CD14-positive monocyte (primary cell): ENCODE measurements around the gene GREB1L. TPM values are rescaled to one million over a fixed set of nuclear protein-coding genes. Genes with fewer than 3 reads are reported as not detected.

Experiments
- DNase-seq, 3 donors: peaks; one replicate each; pipeline ENCODE4 v3.0.0-alpha.2; 2011 to 2022
- H2AFZ ChIP-seq: 2 replicates; pipeline ENCODE4 v1.6.0; 2012; ENCODE audit warnings: mild to moderate bottlenecking, low read depth, low read length, inconsistent platforms; ENCODE audit not compliant: insufficient read depth, poor library complexity, severe bottlenecking
- H3K27ac ChIP-seq, 2 donors: 1 replicate in 1 of 2; 2 replicates in 1 of 2; pipeline ENCODE4 v1.5.1; 2012 to 2013; ENCODE audit warnings: low read length in 2 of 2, control low read depth in 1 of 2, inconsistent platforms in 1 of 2, low read depth in 1 of 2, mild to moderate bottlenecking in 1 of 2
- H3K27me3 ChIP-seq, 2 donors: one replicate each; pipeline versions ENCODE4 v1.6.0 to v1.6.1; 2011 to 2013; ENCODE audit warnings: low read length in 2 of 2; ENCODE audit not compliant: control insufficient read depth in 2 of 2, insufficient read depth in 2 of 2
- H3K36me3 ChIP-seq, 2 donors: replicated peaks in 1 of 2; 1 replicate in 1 of 2; 2 replicates in 1 of 2; pipeline versions ENCODE4 v1.5.1 to v1.6.1; 2012 to 2013; ENCODE audit warnings: low read length in 2 of 2, control low read depth in 1 of 2, inconsistent platforms in 1 of 2, mild to moderate bottlenecking in 1 of 2; ENCODE audit not compliant: insufficient read depth in 2 of 2, control insufficient read depth in 1 of 2
- H3K4me1 ChIP-seq, 2 donors: 1 replicate in 1 of 2; 2 replicates in 1 of 2; pipeline versions ENCODE4 v1.5.1 to v1.6.1; 2012 to 2013; ENCODE audit warnings: low read length in 2 of 2, control low read depth in 1 of 2, inconsistent platforms in 1 of 2, mild to moderate bottlenecking in 1 of 2, moderate library complexity in 1 of 2; ENCODE audit not compliant: insufficient read depth in 2 of 2, control insufficient read depth in 1 of 2
- H3K4me2 ChIP-seq: replicated peaks from 2 replicates; pipeline ENCODE3; 2012; ENCODE audit warnings: low read length, moderate library complexity, mild to moderate bottlenecking; ENCODE audit not compliant: poor library complexity, severe bottlenecking; ENCODE audit errors: extremely low read depth
- H3K4me3 ChIP-seq, 3 experiments: fragments of 200-600 bp in 1 of 3; sonication (generic) in 1 of 3; replicated peaks in 1 of 3; 1 replicate in 2 of 3; 2 replicates in 1 of 3; pipeline ENCODE4 v1.5.1; 2011 to 2013; ENCODE audit warnings: low read length in 3 of 3, mild to moderate bottlenecking in 3 of 3, control low read depth in 2 of 3, low read depth in 2 of 3, inconsistent platforms in 1 of 3, moderate library complexity in 1 of 3
- H3K79me2 ChIP-seq: 2 replicates; pipeline ENCODE4 v1.6.0; 2012; ENCODE audit warnings: mild to moderate bottlenecking, control low read depth, inconsistent platforms, low read length, moderate library complexity; ENCODE audit not compliant: insufficient read depth
- H3K9ac ChIP-seq: 2 replicates; pipeline ENCODE4 v1.6.0; 2017; ENCODE audit warnings: low read length, mild to moderate bottlenecking; ENCODE audit not compliant: insufficient read depth, poor library complexity, severe bottlenecking
- H3K9me3 ChIP-seq, 2 donors: replicated peaks in 1 of 2; 1 replicate in 1 of 2; 2 replicates in 1 of 2; pipeline versions ENCODE4 v1.5.1 to v1.6.1; 2012 to 2013; ENCODE audit warnings: low read length in 2 of 2, control low read depth in 1 of 2; ENCODE audit not compliant: control insufficient read depth in 1 of 2, insufficient read depth in 1 of 2
- H4K20me1 ChIP-seq: 2 replicates; pipeline ENCODE4 v1.6.0; 2012; ENCODE audit warnings: mild to moderate bottlenecking, low read length, control low read depth, moderate library complexity; ENCODE audit not compliant: insufficient read depth
- H3K27ac Mint-ChIP-seq, 7 donors: one replicate each; pipeline ENCODE4 v1.8.0; 2020; ENCODE audit warnings: mild to moderate bottlenecking in 7 of 7, mixed read lengths in 7 of 7, moderate library complexity in 6 of 7, inconsistent platforms in 2 of 7
- H3K27me3 Mint-ChIP-seq, 3 donors: one replicate each; pipeline ENCODE4 v1.8.0; 2021 to 2022; ENCODE audit warnings: low read depth in 3 of 3, mild to moderate bottlenecking in 3 of 3, mixed read lengths in 3 of 3, moderate library complexity in 3 of 3, inconsistent platforms in 1 of 3
- H3K36me3 Mint-ChIP-seq, 2 donors: one replicate each; pipeline ENCODE4 v1.8.0; 2020; ENCODE audit warnings: mixed read lengths in 2 of 2, inconsistent platforms in 1 of 2, mild to moderate bottlenecking in 1 of 2
- H3K4me1 Mint-ChIP-seq: one replicate; pipeline ENCODE4 v1.8.0; 2020; ENCODE audit warnings: mild to moderate bottlenecking, mixed read lengths
- H3K4me3 Mint-ChIP-seq, 2 donors: one replicate each; pipeline ENCODE4 v1.8.0; 2020; ENCODE audit warnings: mild to moderate bottlenecking in 2 of 2, mixed read lengths in 2 of 2, moderate library complexity in 1 of 2
- H3K9me3 Mint-ChIP-seq, 7 donors: one replicate each; pipeline ENCODE4 v1.8.0; 2020 to 2022; ENCODE audit warnings: mixed read lengths in 7 of 7, mild to moderate bottlenecking in 6 of 7, moderate library complexity in 6 of 7, inconsistent platforms in 2 of 7
- WGBS: methylation state at CpG from one replicate; pipeline ENCODE4 v1.1.5; 2013; ENCODE audit warnings: missing lambda C conversion rate; ENCODE audit not compliant: insufficient coverage; 5-methylcytosine and 5-hydroxymethylcytosine counted together
- intact Hi-C, 2 donors: fragments of 100-400 bp; cut with micrococcal nuclease; formaldehyde crosslinking; loops; one replicate each; pipeline versions ENCODE4 v1.15.0 to v1.15.1; 2023
- polyA plus RNA-seq, 3 donors: library from polyadenylated mRNA; depleted of rRNA in 1 of 3; unstranded in 2 of 3; stranded (reverse) in 1 of 3; fragments of 300-500 nt in 2 of 3; fragments of >200 nt in 1 of 3; fragmentation: Illumina TruSeq in 2 of 3; gene quantifications; 1 replicate in 2 of 3; 2 replicates in 1 of 3; pipeline ENCODE4 v1.2.3, GENCODE V29; 2012 to 2021
- TF ChIP-seq, protein P1 (sequence below): fragments of 200-600 bp; IDR thresholded peaks from one replicate; pipeline ENCODE4 v1.8.0; 2022; ENCODE audit warnings: antibody characterized with exemption, mild to moderate bottlenecking

GREB1L gene
- polyA plus RNA-seq, 3 donors: 0.02 to 0.03 TPM; not detected in 1

DNA sequence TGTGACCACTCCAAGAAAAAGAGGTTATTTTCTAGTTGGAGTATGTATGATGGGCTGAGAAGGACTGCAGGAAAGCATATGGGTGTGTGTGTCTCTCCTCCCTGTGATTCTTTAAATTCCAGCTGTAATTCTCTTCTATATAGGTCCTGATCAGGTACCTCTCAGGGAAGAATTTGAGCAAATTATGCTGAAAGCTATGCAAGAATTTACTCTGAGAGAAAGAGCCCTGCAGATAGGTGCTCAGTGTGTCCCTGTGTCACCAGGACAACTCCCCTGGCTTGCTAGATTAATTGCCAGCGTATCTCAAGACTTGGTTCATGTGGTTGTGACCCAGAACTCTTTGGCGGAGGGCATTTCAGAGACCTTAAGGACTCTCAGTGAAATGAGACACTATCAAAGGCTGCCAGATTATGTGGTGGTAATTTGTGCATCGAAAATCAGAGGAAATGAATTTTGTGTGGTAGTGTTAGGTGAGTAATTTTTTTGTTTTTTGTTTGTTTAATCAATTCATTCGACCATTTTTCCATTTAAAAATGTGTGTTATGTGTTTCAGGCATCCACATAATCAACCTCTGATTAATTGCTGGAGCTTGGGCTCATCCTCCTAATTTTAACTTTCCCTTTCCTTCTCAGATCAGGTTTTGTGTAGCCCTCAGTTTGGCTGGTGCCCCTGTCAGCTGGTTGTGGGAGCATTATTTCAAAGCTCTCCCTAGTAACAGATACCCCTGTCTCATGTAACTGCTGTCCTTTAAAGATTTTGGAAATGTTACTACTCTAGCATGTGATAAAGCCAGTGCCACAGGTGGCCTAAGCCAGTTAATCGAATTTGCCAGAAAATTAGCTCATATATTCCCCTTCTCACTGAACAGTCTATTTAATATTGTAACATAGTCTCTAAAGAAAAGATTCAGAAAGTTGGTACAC lies 207.6 kb downstream of the GREB1L start:
- Histone ChIP-seq H3K9ac (no peak overlapping the region), H3K27me3 (no peaks in the 10 kb centered on the region), H2AFZ (no peak overlapping the region), H3K4me1 (peaks cover 0 to 3% of the 10 kb centered on the region in 2 donors), H3K27ac (no peak overlapping the region), H3K4me2 (no peak overlapping the region), H3K79me2 (no peaks in the 10 kb centered on the region), H3K36me3 (no peaks in the 10 kb centered on the region), H4K20me1 (no peaks in the 10 kb centered on the region), H3K9me3 (no peaks in the 10 kb centered on the region), H3K4me3 (no peak overlapping the region)
- peaks cover 17% of the 10 kb centered on the region for H3K4me1 Mint-ChIP-seq
- H3K36me3 Mint-ChIP-seq: no peaks in the 10 kb centered on the region
- H3K4me3 Mint-ChIP-seq: no peak overlapping the region
- WGBS: 100% methylated on average over 1 of the region's 5 CpGs
- no peak overlapping the region for H3K27ac Mint-ChIP-seq
- TF ChIP-seq, protein P1, sequence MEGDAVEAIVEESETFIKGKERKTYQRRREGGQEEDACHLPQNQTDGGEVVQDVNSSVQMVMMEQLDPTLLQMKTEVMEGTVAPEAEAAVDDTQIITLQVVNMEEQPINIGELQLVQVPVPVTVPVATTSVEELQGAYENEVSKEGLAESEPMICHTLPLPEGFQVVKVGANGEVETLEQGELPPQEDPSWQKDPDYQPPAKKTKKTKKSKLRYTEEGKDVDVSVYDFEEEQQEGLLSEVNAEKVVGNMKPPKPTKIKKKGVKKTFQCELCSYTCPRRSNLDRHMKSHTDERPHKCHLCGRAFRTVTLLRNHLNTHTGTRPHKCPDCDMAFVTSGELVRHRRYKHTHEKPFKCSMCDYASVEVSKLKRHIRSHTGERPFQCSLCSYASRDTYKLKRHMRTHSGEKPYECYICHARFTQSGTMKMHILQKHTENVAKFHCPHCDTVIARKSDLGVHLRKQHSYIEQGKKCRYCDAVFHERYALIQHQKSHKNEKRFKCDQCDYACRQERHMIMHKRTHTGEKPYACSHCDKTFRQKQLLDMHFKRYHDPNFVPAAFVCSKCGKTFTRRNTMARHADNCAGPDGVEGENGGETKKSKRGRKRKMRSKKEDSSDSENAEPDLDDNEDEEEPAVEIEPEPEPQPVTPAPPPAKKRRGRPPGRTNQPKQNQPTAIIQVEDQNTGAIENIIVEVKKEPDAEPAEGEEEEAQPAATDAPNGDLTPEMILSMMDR: no peak
- intact Hi-C loops: no loop called here
- peaks cover 0 to 2% (median 1%) of the 10 kb centered on the region in 3 donors for H3K27me3 Mint-ChIP-seq
- no peak for DNase-seq
- H3K9me3 Mint-ChIP-seq: peaks cover 0 to 6% (median 0%) of the 10 kb centered on the region in 7 donors

DNA sequence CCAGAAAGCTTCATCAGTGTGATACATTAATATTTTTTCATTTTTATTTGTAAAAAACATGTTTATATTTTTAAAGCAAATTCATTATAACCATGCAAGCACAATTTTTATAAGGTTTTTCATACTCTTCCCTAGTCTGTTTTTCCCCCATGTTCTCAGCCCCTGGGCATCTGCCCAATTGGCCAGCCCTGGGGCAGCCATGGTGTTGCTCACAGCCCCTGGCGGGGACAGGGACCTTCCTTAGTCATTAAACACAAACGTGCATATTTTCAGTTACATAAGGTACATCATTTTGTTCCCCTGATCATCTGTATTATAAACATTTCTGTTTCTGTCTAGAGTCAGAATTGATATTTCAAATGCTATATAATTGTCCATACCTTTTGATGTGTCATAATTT lies 208.5 kb downstream of the GREB1L start:
- H3K4me3 Mint-ChIP-seq: no peak overlapping the region
- H3K27me3 Mint-ChIP-seq: peaks cover 0 to 3% (median 1%) of the 10 kb centered on the region in 3 donors
- H3K4me1 Mint-ChIP-seq: peaks cover 17% of the 10 kb centered on the region
- no peaks in the 10 kb centered on the region for H3K36me3 Mint-ChIP-seq
- H3K4me1 ChIP-seq: peaks cover 0 to 3% of the 10 kb centered on the region in 2 donors
- no peaks in the 10 kb centered on the region for H3K9me3 ChIP-seq
- no peak overlapping the region for H3K27ac ChIP-seq
- no peaks in the 10 kb centered on the region for H4K20me1 ChIP-seq
- H3K9me3 Mint-ChIP-seq: peaks cover 0 to 6% (median 0%) of the 10 kb centered on the region in 7 donors
- WGBS: 100% methylated on average over 1 of the region's 2 CpGs
- intact Hi-C loops: no loop called here
- no peaks in the 10 kb centered on the region for H3K79me2 ChIP-seq
- H3K4me2 ChIP-seq: no peak overlapping the region
- TF ChIP-seq, protein P1: no peak
- H3K9ac ChIP-seq: no peak overlapping the region
- no peak overlapping the region for H3K27ac Mint-ChIP-seq
- DNase-seq: no peak
- H3K27me3 ChIP-seq: no peaks in the 10 kb centered on the region
- no peak overlapping the region for H3K4me3 ChIP-seq
- no peak overlapping the region for H2AFZ ChIP-seq
- no peaks in the 10 kb centered on the region for H3K36me3 ChIP-seq
